SK-N-SH treated with all-trans-retinoic acid at 6 μM for 48 hours (cell line): ENCODE results near the gene IRGM.

ENCODE experiments used
- ATAC-seq: fragments of 200-7000 bp; cut with Tn5 transposase; 3 replicates; pipeline ENCODE4 v1.9.1; 2020; ENCODE audit warnings: mild to moderate bottlenecking, moderate library complexity
- ARNTL ChIP-seq: fragments of 450-650 bp; formaldehyde crosslinking; IDR thresholded peaks from 2 replicates; pipeline ENCODE4 v1.5.0; 2020; ENCODE audit warnings: low read depth, mild to moderate bottlenecking, moderate library complexity, borderline replicate concordance
- BACH2 ChIP-seq: fragments of 250-450 bp; sonication (Bioruptor Pico); IDR thresholded peaks from 2 replicates; pipeline ENCODE4 v1.9.0; 2021; ENCODE audit warnings: mild to moderate bottlenecking, borderline replicate concordance
- CSDC2 ChIP-seq: fragments of 250-450 bp; sonication (Bioruptor Pico); IDR thresholded peaks from 2 replicates; pipeline ENCODE4 v1.5.0; 2020; ENCODE audit warnings: mild to moderate bottlenecking, moderate library complexity
- ESRRG ChIP-seq: fragments of 250-450 bp; sonication (Bioruptor Pico); IDR thresholded peaks from 2 replicates; pipeline ENCODE4 v1.6.1; 2021; ENCODE audit warnings: mild to moderate bottlenecking
- ISL1 ChIP-seq: fragments of 250-450 bp; sonication (Bioruptor Pico); IDR thresholded peaks from 2 replicates; pipeline ENCODE4 v2.1.2; 2022; ENCODE audit warnings: mild to moderate bottlenecking, moderate library complexity
- PPARA ChIP-seq: fragments of 250-450 bp; sonication (Bioruptor Pico); IDR thresholded peaks from 2 replicates; pipeline ENCODE4 v1.5.0; 2020; ENCODE audit warnings: mild to moderate bottlenecking, borderline replicate concordance
- RARB ChIP-seq: fragments of 250-450 bp; sonication (Bioruptor Pico); IDR thresholded peaks from 2 replicates; pipeline ENCODE4 v1.8.0; 2021; ENCODE audit warnings: mild to moderate bottlenecking, moderate library complexity
- SNAI2 ChIP-seq: fragments of 250-450 bp; sonication (Bioruptor Pico); IDR thresholded peaks from 2 replicates; pipeline ENCODE4 v1.5.0; 2020; ENCODE audit warnings: mild to moderate bottlenecking, moderate library complexity
- TCF4 ChIP-seq: fragments of 250-450 bp; sonication (Bioruptor Pico); IDR thresholded peaks from 2 replicates; pipeline ENCODE4 v1.8.0; 2021; ENCODE audit warnings: mild to moderate bottlenecking, moderate library complexity, borderline replicate concordance
- ZC3H10 ChIP-seq: fragments of 250-450 bp; sonication (Bioruptor Pico); IDR thresholded peaks from 2 replicates; pipeline ENCODE4 v1.5.1; 2021; ENCODE audit warnings: mild to moderate bottlenecking, moderate library complexity
- ZFP3 ChIP-seq: fragments of 250-450 bp; sonication (Bioruptor Pico); IDR thresholded peaks from 2 replicates; pipeline ENCODE4 v1.5.0; 2020; ENCODE audit warnings: mild to moderate bottlenecking, moderate library complexity
- ZFP30 ChIP-seq: fragments of 450-650 bp; formaldehyde crosslinking; IDR thresholded peaks from 2 replicates; pipeline ENCODE4 v1.5.0; 2022; ENCODE audit warnings: mild to moderate bottlenecking, moderate library complexity
- ZNF565 ChIP-seq: fragments of 450-650 bp; formaldehyde crosslinking; conservative IDR thresholded peaks from 2 replicates; pipeline ENCODE4 v1.5.0; 2020; ENCODE audit warnings: low read depth, mild to moderate bottlenecking, moderate library complexity
- ZNF70 ChIP-seq: fragments of 450-650 bp; formaldehyde crosslinking; IDR thresholded peaks from 2 replicates; pipeline ENCODE4 v1.5.0; 2020; ENCODE audit warnings: mild to moderate bottlenecking, moderate library complexity
- ZNF8 ChIP-seq: fragments of 450-650 bp; formaldehyde crosslinking; IDR thresholded peaks from 2 replicates; pipeline ENCODE4 v1.5.0; 2020; ENCODE audit warnings: mild to moderate bottlenecking, moderate library complexity
- TF ChIP-seq, protein P1 (sequence below): fragments of 250-450 bp; sonication (Bioruptor Pico); IDR thresholded peaks from 2 replicates; pipeline ENCODE4 v1.5.1; 2020; ENCODE audit warnings: low read depth, mild to moderate bottlenecking, moderate library complexity
- TF ChIP-seq, protein P2 (sequence below): fragments of 250-450 bp; sonication (Bioruptor Pico); IDR thresholded peaks from 2 replicates; pipeline ENCODE4 v1.8.0; 2020; ENCODE audit warnings: mild to moderate bottlenecking, moderate library complexity, borderline replicate concordance
- TF ChIP-seq, protein P3 (sequence below): fragments of 250-450 bp; sonication (Bioruptor Pico); IDR thresholded peaks from 2 replicates; pipeline ENCODE4 v1.5.1; 2021; ENCODE audit warnings: mild to moderate bottlenecking, moderate library complexity
- TF ChIP-seq, protein P4 (sequence below): fragments of 250-450 bp; sonication (Bioruptor Pico); IDR thresholded peaks from 2 replicates; pipeline ENCODE4 v1.5.0; 2020; ENCODE audit warnings: mild to moderate bottlenecking, moderate library complexity
- TF ChIP-seq, protein P5 (sequence below): fragments of 250-450 bp; sonication (Bioruptor Pico); IDR thresholded peaks from 2 replicates; pipeline ENCODE4 v1.8.0; 2021; ENCODE audit warnings: low read depth, mild to moderate bottlenecking, moderate library complexity, borderline replicate concordance

The IRGM gene

DNA sequence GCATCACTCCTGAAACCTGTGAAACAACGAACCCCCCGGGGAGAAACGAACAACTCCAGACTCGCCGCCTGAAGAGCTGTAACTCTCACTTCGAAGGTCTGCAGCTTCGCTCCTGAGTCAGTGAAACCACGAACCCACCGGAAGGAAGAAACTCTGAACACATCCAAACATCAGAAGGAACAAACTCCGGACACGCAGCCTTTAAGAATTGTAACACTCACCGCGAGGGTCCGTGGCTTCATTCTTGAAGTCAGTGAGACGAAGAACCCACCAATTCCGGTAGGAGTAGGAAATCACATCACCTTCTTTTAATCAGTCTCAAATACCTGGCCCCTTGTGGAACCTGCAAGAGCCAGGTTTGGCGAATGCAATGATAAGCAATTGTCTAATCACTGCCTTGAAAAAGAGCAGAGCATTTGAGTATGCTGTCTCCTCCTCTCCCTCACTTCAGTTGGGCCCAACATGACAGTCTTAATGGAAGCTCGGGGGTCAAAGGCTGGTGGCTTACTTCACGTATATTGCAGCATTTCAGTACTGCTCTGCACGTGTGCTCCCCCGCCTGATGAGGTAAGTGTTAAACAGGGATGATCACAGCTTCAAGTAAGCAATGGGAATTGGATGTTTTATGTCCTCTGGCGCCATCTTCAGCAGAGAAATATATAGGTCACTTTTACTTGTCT is 473 bp downstream of the IRGM start:
- no peak for TF ChIP-seq RARB (CRISPR knock-in tag)
- TF ChIP-seq ZC3H10, result no peak
- no peak for TF ChIP-seq ESRRG
- no peak for TF ChIP-seq CSDC2 (CRISPR knock-in tag)
- TF ChIP-seq, protein P1, sequence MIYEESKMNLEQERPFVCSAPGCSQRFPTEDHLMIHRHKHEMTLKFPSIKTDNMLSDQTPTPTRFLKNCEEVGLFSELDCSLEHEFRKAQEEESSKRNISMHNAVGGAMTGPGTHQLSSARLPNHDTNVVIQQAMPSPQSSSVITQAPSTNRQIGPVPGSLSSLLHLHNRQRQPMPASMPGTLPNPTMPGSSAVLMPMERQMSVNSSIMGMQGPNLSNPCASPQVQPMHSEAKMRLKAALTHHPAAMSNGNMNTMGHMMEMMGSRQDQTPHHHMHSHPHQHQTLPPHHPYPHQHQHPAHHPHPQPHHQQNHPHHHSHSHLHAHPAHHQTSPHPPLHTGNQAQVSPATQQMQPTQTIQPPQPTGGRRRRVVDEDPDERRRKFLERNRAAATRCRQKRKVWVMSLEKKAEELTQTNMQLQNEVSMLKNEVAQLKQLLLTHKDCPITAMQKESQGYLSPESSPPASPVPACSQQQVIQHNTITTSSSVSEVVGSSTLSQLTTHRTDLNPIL, result no peak; the same call in 1 of the 2 replicates
- TF ChIP-seq ARNTL (CRISPR knock-in tag), result no peak
- no peak for TF ChIP-seq ZFP30 (CRISPR knock-in tag)
- TF ChIP-seq ZNF565, result no peak
- TF ChIP-seq SNAI2 (CRISPR knock-in tag), result no peak
- TF ChIP-seq ISL1 (CRISPR knock-in tag), result no peak
- TF ChIP-seq, protein P2, sequence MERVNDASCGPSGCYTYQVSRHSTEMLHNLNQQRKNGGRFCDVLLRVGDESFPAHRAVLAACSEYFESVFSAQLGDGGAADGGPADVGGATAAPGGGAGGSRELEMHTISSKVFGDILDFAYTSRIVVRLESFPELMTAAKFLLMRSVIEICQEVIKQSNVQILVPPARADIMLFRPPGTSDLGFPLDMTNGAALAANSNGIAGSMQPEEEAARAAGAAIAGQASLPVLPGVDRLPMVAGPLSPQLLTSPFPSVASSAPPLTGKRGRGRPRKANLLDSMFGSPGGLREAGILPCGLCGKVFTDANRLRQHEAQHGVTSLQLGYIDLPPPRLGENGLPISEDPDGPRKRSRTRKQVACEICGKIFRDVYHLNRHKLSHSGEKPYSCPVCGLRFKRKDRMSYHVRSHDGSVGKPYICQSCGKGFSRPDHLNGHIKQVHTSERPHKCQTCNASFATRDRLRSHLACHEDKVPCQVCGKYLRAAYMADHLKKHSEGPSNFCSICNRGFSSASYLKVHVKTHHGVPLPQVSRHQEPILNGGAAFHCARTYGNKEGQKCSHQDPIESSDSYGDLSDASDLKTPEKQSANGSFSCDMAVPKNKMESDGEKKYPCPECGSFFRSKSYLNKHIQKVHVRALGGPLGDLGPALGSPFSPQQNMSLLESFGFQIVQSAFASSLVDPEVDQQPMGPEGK (CRISPR knock-in tag), result no peak
- no peak for TF ChIP-seq ZNF8 (CRISPR knock-in tag)
- no peak for TF ChIP-seq ZFP3
- no peak for TF ChIP-seq BACH2 (CRISPR knock-in tag)
- no peak for TF ChIP-seq PPARA (CRISPR knock-in tag)
- no peak for TF ChIP-seq TCF4
- TF ChIP-seq ZNF70 (CRISPR knock-in tag), result no peak
- TF ChIP-seq, protein P3, sequence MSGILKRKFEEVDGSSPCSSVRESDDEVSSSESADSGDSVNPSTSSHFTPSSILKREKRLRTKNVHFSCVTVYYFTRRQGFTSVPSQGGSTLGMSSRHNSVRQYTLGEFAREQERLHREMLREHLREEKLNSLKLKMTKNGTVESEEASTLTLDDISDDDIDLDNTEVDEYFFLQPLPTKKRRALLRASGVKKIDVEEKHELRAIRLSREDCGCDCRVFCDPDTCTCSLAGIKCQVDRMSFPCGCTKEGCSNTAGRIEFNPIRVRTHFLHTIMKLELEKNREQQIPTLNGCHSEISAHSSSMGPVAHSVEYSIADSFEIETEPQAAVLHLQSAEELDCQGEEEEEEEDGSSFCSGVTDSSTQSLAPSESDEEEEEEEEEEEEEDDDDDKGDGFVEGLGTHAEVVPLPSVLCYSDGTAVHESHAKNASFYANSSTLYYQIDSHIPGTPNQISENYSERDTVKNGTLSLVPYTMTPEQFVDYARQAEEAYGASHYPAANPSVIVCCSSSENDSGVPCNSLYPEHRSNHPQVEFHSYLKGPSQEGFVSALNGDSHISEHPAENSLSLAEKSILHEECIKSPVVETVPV (CRISPR knock-in tag), result no peak
- TF ChIP-seq, protein P4, sequence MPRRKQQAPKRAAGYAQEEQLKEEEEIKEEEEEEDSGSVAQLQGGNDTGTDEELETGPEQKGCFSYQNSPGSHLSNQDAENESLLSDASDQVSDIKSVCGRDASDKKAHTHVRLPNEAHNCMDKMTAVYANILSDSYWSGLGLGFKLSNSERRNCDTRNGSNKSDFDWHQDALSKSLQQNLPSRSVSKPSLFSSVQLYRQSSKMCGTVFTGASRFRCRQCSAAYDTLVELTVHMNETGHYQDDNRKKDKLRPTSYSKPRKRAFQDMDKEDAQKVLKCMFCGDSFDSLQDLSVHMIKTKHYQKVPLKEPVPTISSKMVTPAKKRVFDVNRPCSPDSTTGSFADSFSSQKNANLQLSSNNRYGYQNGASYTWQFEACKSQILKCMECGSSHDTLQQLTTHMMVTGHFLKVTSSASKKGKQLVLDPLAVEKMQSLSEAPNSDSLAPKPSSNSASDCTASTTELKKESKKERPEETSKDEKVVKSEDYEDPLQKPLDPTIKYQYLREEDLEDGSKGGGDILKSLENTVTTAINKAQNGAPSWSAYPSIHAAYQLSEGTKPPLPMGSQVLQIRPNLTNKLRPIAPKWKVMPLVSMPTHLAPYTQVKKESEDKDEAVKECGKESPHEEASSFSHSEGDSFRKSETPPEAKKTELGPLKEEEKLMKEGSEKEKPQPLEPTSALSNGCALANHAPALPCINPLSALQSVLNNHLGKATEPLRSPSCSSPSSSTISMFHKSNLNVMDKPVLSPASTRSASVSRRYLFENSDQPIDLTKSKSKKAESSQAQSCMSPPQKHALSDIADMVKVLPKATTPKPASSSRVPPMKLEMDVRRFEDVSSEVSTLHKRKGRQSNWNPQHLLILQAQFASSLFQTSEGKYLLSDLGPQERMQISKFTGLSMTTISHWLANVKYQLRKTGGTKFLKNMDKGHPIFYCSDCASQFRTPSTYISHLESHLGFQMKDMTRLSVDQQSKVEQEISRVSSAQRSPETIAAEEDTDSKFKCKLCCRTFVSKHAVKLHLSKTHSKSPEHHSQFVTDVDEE, result no peak
- TF ChIP-seq, protein P5, sequence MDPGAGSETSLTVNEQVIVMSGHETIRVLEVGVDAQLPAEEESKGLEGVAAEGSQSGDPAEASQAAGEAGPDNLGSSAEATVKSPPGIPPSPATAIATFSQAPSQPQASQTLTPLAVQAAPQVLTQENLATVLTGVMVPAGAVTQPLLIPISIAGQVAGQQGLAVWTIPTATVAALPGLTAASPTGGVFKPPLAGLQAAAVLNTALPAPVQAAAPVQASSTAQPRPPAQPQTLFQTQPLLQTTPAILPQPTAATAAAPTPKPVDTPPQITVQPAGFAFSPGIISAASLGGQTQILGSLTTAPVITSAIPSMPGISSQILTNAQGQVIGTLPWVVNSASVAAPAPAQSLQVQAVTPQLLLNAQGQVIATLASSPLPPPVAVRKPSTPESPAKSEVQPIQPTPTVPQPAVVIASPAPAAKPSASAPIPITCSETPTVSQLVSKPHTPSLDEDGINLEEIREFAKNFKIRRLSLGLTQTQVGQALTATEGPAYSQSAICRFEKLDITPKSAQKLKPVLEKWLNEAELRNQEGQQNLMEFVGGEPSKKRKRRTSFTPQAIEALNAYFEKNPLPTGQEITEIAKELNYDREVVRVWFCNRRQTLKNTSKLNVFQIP, result no peak
- peak; percentile 97 for ATAC-seq

DNA sequence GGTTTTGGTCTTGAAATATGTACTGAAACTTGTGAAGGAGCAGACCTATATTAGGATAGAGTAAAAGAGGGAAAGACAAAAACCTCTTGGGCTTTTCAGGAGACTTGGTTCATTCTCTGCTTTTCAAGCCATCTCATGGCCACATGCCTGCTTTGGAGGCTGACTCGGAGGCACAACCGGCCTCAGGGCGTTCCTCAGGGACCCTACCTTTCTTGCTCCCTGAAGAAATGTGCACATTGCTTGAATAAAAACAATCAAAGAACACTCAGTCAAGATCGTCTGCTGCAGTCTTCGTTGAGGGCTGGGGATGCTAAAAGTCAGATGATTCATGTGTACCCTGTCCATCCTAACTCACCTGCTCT is 994 bp downstream of the IRGM start:
- ATAC-seq, result peak; percentile 15; the same call in 2 of the 3 replicates
- no peak for TF ChIP-seq RARB (CRISPR knock-in tag)
- TF ChIP-seq, protein P5, result no peak
- no peak for TF ChIP-seq ARNTL (CRISPR knock-in tag)
- TF ChIP-seq, protein P4, result no peak
- no peak for TF ChIP-seq ZNF565
- no peak for TF ChIP-seq PPARA (CRISPR knock-in tag)
- no peak for TF ChIP-seq ZNF8 (CRISPR knock-in tag)
- no peak for TF ChIP-seq TCF4
- TF ChIP-seq, all 23 proteins: peak for 0
